Measurements from ENCODE around the gene PRR23E.

DNA sequence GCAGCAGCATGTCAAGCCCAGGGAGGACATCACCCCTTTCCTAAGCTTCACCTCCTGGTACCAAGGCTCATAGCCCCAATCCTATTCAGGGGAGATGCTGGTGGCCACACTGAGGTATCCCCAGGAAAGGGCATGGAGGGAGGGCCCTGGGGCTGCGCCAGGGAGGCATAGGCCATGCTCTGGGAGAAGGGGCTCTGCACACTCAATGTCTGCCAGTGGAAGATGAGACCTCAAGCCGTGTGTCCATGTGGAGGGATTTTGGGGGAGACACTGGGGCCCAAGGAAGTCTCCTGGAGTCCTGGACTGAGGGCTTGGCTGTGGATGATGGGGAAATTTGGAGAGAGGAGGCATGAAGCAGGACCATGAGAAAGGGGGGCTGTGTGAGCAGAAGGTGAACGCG is 21.2 kb upstream of the PRR23E start:
- TF ChIP-seq, protein P1, sequence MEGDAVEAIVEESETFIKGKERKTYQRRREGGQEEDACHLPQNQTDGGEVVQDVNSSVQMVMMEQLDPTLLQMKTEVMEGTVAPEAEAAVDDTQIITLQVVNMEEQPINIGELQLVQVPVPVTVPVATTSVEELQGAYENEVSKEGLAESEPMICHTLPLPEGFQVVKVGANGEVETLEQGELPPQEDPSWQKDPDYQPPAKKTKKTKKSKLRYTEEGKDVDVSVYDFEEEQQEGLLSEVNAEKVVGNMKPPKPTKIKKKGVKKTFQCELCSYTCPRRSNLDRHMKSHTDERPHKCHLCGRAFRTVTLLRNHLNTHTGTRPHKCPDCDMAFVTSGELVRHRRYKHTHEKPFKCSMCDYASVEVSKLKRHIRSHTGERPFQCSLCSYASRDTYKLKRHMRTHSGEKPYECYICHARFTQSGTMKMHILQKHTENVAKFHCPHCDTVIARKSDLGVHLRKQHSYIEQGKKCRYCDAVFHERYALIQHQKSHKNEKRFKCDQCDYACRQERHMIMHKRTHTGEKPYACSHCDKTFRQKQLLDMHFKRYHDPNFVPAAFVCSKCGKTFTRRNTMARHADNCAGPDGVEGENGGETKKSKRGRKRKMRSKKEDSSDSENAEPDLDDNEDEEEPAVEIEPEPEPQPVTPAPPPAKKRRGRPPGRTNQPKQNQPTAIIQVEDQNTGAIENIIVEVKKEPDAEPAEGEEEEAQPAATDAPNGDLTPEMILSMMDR (IDR thresholded peaks at IDR 0.05): no peak
- no peak for TF ChIP-seq POLR2AphosphoS5 (IDR thresholded peaks at IDR 0.05; ENCODE audit: low read depth, low read length)

All from Panc1 (cell line).